ENCODE data around the gene ACTMAP.
"Not testable (repeated sequence)": the region's sequence is repeated elsewhere in the genome, so short reads cannot be mapped to it uniquely, and the experiment has no call there.

DNA sequence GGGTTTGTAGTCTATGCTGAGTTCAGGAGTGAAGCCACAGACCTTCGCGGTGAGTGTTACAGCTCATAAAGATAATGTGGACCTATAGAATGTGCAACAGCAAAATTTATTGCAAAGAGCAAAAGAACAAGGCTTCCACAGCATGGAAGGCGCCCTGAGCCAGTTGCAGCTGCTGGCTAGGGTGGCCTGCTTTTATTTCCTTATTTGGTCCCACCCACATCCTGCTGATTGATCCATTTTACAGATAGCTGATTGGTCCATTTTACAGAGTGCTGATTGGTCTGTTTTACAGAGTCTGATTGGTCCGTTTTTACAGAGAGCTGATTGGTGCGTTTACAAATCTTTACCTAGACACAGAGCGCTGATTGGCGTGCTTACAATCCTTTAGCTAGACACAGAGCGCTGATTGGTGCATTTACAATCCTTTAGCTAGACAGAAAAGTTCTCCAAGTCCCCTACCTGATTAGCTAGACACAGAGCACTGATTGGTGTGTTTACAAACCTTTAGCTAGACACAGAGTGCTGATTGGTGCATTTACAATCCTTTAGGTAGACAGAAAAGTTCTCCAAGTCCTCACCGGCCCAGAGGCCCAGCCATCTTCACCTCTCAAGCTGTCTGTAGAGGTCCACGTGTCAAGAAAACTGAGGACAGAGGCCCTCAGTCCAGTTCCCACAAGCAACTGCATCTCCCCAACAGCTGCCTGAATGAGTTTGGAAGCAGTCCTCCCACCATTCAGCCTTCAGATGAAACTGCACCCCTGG, 21.0 kb upstream of the ACTMAP start:
- TF ChIP-seq CTCF, POLR2A (IDR thresholded peaks at IDR 0.05): not testable (repeated sequence)

Data from sigmoid colon (tissue), 3 donors.